NB4 (cell line): Measurements from ENCODE around the gene RAD51B.

Source experiments
- CTCF ChIP-seq: IDR thresholded peaks from one replicate; pipeline ENCODE4 v1.5.1; 2012; ENCODE audit warnings: low read depth, low read length
- POLR2A ChIP-seq: IDR thresholded peaks from 2 replicates; pipeline ENCODE4 v1.6.1; 2011; ENCODE audit warnings: mild to moderate bottlenecking; ENCODE audit not compliant: insufficient read length; ENCODE audit errors: extremely low read depth

GRCh38 chr14:68097727-68098126, 278.1 kb downstream of the RAD51B start:
- TF ChIP-seq CTCF (no peak), POLR2A (no peak)
